GM10248 (cell line): ENCODE results near the gene KIF3A.

Source experiments
- CTCF ChIA-PET: fragments of 300-600 bp; sonication (Branson Sonifier 250); formaldehyde crosslinking; extraction: SDS; loops from one replicate; lab custom pipeline; 2021; ENCODE audit warnings: antibody characterized with exemption; lab: Yijun Ruan, JAX
- POLR2A ChIA-PET: fragments of 350-650 bp; sonication (Branson Sonifier 250); formaldehyde crosslinking; extraction: SDS; loops from one replicate; lab custom pipeline; 2020; ENCODE audit warnings: antibody characterized with exemption; lab: Yijun Ruan, JAX
- DNase-seq: peaks from one replicate; pipeline ENCODE4 v3.0.0; 2012; ENCODE audit errors: extremely low spot score
- TF ChIP-seq, protein P1 (sequence below): IDR thresholded peaks from 2 replicates; pipeline ENCODE4 v1.5.1; 2012; ENCODE audit warnings: mild to moderate bottlenecking, low read depth; ENCODE audit errors: extremely low read depth, missing control alignments, control extremely low read depth

The KIF3A gene

DNA sequence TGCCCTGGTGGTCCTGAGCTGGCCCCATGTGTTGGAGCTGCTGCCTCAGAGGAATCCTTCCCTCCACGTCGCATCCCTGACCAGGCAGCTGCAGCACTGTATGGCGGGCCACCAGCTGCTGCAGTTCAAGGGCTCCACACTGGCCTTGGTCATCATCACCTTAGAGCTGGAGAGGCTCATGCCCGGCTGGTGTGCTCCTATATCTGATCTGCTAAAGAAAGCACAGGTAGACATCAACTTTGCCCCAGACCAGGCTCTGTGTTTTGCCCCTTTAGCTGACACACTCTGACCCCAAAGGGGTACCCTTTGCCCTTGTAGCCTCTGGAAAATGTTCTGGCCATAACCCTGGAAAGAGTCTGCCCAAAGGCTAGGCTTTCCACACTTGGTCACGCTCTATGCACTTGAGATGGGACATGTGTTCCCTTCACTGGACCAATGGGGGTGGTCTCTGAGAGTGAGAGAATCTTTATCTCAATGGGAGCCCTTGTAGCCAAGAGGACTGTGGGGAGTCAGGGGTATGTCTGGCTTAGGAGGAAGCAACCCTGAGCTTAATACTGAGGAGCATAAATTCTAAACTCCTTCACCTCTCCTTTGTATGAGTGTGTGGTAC, 14.7 kb upstream of the KIF3A start:
- peak; percentile 12 for DNase-seq
- ChIA-PET CTCF (interaction anchor here (0.8 to 9.2 kb wide), 5 partner anchors 9 to 71 kb away, joined by 3 to 82 read pairs (median 3); partner anchors contain the start of genes KIF3A and SEPTIN8), POLR2A (interaction anchor here (0.8 kb wide), 1 partner anchor 33 kb away, joined by 3 read pairs; no protein-coding TSS in a partner anchor)
- TF ChIP-seq, protein P1, sequence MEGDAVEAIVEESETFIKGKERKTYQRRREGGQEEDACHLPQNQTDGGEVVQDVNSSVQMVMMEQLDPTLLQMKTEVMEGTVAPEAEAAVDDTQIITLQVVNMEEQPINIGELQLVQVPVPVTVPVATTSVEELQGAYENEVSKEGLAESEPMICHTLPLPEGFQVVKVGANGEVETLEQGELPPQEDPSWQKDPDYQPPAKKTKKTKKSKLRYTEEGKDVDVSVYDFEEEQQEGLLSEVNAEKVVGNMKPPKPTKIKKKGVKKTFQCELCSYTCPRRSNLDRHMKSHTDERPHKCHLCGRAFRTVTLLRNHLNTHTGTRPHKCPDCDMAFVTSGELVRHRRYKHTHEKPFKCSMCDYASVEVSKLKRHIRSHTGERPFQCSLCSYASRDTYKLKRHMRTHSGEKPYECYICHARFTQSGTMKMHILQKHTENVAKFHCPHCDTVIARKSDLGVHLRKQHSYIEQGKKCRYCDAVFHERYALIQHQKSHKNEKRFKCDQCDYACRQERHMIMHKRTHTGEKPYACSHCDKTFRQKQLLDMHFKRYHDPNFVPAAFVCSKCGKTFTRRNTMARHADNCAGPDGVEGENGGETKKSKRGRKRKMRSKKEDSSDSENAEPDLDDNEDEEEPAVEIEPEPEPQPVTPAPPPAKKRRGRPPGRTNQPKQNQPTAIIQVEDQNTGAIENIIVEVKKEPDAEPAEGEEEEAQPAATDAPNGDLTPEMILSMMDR: no peak

DNA sequence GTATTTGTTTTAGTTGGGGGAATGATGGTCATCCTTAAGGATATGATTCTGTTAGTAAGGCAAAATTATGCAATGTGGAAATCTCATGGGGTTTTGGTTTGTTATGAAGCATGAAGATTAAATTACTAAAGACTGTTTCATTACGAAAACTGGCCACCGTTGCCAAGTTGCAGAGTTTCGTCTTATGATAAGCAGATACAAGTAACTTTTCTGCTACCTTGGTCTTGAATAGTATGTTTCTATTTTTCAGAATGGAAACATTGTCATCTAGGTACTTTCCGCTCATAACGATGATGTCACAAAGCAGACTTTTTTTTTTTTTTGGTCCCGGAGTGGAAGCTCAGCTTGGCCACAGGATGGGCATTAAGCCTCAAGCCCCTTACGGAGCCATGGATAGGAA, 14.1 kb upstream of the KIF3A start:
- peak; percentile 74 for DNase-seq
- POLR2A ChIA-PET: interaction anchor here (0.8 kb wide), 1 partner anchor 34 kb away, joined by 3 read pairs; no protein-coding TSS in a partner anchor
- CTCF ChIA-PET: interaction anchor here (0.9 to 9.2 kb wide), 5 partner anchors 10 to 225 kb away, joined by 3 to 82 read pairs (median 3); partner anchors contain the start of gene KIF3A
- TF ChIP-seq, protein P1: no peak

DNA sequence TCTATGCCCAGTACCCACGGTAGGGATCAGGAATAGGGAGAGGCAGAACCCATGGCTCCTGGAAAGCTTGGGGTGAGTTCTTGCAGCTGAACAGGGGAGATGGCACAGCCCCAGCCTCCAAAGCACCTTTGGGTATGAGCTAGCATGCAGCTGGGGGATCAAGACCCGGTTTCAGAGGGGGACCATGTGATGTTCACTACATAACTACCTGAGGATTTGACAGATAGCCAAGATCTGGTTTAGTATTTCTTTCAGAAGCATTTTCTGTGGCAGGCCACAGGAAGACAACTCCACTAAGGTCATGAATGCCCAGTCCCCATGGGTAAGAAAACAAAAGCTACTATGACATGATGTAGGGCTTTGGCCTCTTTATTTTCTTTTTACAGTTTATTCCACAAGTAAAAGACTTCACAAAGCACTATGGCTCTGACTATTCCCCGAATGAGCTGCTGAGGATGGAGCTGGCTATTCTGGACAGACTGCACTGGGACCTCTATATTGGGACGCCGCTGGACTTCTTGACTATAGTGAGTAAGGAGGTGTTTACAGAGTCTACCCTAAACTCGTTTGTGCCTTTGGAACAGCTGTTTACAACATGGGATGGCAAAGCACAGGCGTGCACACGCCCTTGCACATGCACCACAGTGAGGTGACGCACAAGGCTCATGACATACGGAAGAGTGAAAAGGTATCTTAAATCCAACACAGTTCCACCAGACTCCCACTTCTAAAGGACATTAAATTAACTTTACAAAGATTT, 13.3 kb upstream of the KIF3A start:
- CTCF ChIA-PET: interaction anchor here (0.7 to 9.2 kb wide), 6 partner anchors 12 to 250 kb away, joined by 3 to 82 read pairs (median 3); partner anchors contain the start of gene KIF3A
- TF ChIP-seq, protein P1: no peak
- DNase-seq: peak; percentile 25
- POLR2A ChIA-PET: no interaction called here

DNA sequence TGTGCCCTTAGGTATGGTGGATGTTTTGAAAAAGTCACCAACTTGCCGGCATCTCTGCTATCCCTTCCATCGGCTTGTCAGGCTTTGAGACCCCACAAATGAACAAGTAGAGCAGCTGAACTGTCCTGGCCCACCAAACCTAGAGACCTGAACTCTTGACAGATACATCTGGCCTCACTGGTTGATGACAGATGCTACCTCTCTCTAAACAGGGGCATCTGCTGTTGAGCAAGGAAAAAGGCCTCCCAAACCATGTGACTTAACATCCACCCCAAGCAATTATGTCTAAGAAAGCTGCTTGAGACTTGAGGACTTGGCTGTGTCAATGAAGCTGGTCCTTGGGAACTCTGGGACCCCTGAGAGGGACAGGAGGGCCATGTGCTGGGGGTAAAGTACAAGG, 12.2 kb upstream of the KIF3A start:
- ChIA-PET CTCF (interaction anchor here (1.1 to 9.2 kb wide), 5 partner anchors 11 to 249 kb away, joined by 3 to 82 read pairs (median 3); partner anchors contain the start of gene KIF3A), POLR2A (no interaction called here)
- DNase-seq: peak; percentile 16
- TF ChIP-seq, protein P1: no peak

DNA sequence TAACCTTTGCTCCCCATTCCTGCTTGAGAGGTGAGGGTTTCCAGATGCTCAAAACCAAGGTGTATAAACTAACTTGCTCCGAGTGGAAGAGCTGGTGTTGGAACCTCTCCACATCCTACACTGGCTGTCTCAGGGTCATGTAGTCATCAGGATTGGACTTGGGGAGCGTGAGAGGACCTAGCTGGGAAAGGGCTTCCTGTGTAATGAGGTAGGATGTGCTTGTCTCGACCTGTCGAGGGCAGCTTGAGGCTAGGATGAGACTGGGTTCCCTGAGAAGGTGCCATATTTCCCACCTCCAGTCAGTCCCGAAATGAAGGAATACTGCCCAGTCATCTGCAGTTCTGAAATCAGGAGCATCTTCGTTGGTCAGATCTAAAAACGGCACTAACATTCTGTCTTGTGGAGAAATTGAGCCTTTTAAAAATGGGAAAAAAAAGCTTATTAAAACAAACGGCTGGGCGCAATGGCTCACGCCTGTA, 11.2 kb upstream of the KIF3A start:
- POLR2A ChIA-PET: no interaction called here
- CTCF ChIA-PET: interaction anchor here (1.0 to 3.3 kb wide), 6 partner anchors 9 to 88 kb away, joined by 3 to 20 read pairs (median 3); partner anchors contain the start of gene KIF3A
- TF ChIP-seq, protein P1: no peak
- DNase-seq: no peak
